Activated CD4-positive, alpha-beta T cell treated with anti-CD3 and anti-CD28 coated beads, Interleukin-2, amount 50 U/mL, for 24 hours (primary cell): ENCODE results near the gene CCNH.

Source experiments
- DNase-seq, 2 donors: peaks; one replicate each; pipeline ENCODE4 v3.0.0-alpha.2; 2020; ENCODE audit warnings: low read depth in 1 of 2, low spot score in 1 of 2

CCNH gene

DNA sequence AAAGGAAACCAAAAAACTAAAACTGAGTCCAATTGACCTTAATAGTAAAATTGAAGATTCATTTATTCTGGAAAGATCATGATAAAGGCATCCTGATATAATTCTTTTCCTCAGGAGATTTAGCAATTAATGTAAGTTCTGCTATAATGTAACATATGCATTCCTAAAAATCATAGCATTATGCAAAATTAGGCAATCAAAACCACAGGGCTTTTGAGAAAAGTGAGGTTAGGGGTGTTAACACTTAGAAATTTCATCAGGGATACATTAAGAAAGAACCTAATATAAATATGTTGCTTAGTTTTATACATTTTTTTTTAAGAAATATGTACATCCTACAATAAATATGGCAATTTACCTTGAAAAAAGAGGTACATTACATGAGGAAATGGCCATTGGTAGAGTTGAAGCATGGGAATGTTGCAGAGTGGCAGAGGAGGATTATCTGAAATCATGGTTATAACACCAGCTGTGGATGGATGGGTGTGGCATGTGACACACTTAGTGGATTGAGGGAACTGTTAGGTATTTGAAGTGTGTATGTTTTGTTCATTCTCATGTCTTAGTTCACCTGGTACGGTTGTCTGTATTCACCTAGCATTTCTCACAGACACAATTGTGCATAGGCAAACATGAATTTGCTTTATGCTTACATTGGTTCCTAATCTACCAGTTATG, 51.1 kb downstream of the CCNH start:
- DNase-seq = no peak

DNA sequence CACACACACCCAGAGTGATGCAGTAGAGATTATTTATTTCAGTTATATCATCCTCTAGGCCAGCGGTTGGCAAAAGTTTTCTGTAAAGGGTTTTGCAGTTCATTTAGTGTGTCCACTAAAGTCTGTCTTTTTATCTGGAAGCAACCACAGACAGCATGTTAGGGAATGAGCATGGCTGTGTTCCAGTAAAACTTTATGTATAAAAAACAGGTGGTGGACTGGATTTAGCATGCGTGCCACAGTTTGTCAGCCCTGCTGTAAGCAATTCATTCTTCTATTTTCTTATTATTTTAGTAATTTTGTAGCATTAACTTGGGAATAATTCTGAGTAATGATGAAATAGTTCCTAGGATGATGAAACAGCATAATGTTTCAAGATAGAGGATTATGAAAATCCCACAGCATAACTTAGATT, 51.7 kb downstream of the CCNH start:
- DNase-seq = no peak

DNA sequence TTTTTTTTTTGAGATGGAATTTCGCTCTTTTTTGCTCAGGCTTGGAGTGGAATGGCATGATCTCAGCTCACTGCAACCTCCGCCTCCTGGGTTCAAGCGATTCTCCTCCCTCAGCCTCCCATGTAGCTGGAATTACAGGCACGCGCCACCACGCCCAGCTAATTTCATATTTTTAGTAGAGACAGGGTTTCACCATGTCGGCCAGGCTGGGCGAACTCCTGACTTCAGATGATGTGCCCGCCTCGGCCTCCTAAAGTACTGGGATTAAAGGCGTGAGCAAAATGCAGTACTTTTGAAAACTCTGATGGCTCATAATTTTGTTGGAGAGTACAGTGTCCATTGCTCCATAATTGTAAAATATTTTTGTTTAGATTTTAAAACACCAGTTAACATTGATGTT, 52.6 kb downstream of the CCNH start:
- DNase-seq = no peak

DNA sequence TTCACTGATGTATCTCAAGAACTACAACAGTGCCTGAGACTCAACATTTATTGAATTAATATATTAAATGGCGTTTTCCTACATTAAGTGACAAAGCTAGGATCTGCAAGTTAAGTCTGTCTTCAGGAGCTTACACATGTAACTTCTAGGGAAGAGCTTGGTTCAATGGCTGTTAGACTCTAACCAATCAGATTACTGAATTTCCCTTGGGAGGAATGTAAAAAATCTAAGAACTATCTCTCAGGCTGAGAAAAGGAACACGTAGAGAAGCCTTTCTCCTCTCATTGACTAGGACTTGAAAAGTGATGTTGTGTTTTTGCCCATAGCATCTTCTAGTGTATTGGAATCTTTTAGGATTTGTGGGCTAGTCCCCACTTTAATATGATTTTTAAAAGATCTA, 53.6 kb downstream of the CCNH start:
- DNase-seq = no peak

DNA sequence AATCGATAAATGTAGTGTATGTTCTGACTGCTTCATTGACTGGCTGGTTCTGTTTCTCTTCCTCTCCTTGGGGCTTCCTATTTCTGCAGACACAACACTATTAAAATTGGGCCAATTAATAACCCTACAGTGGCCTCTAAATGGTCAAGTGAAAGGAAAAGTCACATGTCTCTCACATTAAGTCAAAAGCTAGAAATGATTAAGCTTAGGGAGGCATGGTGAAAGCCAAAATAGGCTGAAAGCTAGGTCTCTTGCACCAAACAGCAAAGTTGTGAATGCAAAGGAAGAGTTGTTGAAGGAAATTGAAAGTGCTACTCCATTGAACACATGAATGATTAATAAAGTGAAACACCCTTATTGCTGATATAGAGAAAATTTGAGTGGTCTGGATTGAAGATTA, 58.2 kb downstream of the CCNH start:
- DNase-seq = no peak

DNA sequence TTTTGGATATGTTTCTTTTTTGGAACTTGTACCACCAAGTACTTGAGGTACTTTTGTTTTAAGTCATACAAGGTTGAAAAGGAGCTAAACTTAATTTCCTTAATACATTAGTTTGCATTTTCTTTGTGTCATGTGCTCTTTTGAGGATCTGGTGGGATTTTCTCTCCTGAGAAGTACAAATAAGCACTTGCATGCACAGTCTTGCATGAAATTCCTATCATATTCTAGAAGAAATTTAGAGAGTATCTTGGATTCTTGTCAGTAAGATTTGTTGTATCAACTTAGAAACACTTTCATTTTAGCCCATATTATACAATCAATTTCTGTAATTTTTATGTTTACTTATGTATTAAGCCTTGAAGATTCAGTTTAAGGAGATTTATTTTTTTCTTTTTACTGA, 64.9 kb downstream of the CCNH start:
- no peak for DNase-seq

DNA sequence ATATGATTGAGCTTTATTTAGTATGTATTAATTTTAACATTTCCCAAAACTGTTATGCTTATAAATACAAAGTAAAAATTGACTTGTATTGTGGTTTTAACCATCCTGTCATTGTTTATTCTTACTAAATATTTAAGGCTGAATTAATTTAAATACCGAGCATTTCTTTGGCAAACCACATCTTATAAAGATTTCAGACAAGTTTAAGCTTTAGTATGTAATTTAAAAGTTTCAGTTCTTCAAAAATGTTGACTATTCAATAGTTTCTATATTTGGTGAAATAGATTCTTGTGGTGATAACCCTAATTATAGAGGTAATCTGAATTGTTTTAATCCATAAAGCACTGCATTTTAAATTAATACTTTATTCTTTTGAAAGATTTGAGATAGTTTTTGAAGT, 65.5 kb downstream of the CCNH start:
- DNase-seq = no peak
